Thymus (tissue), 11 donors: ENCODE measurements around the gene KDM8. TPM values are rescaled to one million over a fixed set of nuclear protein-coding genes. Genes with fewer than 3 reads are reported as not detected.
"Not testable (repeated sequence)": the region's sequence is repeated elsewhere in the genome, so short reads cannot be mapped to it uniquely, and the experiment has no call there.

Source experiments
- DNase-seq, 9 donors: peaks; one replicate each; pipeline ENCODE4 v3.0.0-alpha.2; 2013; ENCODE audit warnings: low spot score in 9 of 9, low read depth in 6 of 9, missing footprints in 1 of 9
- H3K27ac ChIP-seq, 2 donors: one replicate each; pipeline ENCODE4 v1.5.1; 2013; ENCODE audit warnings: control low read depth in 1 of 2, low read depth in 1 of 2, low read length in 1 of 2, mild to moderate bottlenecking in 1 of 2, moderate library complexity in 1 of 2
- H3K27me3 ChIP-seq, 2 donors: one replicate each; pipeline ENCODE4 v1.5.1; 2013; ENCODE audit warnings: low read length in 1 of 2; ENCODE audit not compliant: control insufficient read depth in 2 of 2, insufficient read depth in 1 of 2
- H3K36me3 ChIP-seq, 2 donors: one replicate each; pipeline ENCODE4 v1.5.1; 2013; ENCODE audit warnings: low read length in 1 of 2, mild to moderate bottlenecking in 1 of 2, moderate library complexity in 1 of 2; ENCODE audit not compliant: control insufficient read depth in 2 of 2, insufficient read depth in 2 of 2
- H3K4me1 ChIP-seq, 2 donors: one replicate each; pipeline ENCODE4 v1.5.1; 2013; ENCODE audit warnings: low read length in 2 of 2; ENCODE audit not compliant: control insufficient read depth in 2 of 2, insufficient read depth in 2 of 2
- H3K4me3 ChIP-seq, 2 donors: one replicate each; pipeline ENCODE4 v1.5.1; 2013; ENCODE audit warnings: low read length in 2 of 2, control low read depth in 1 of 2, mild to moderate bottlenecking in 1 of 2
- H3K9me3 ChIP-seq, 2 donors: one replicate each; pipeline ENCODE4 v1.5.1; 2013; ENCODE audit warnings: low read length in 1 of 2, mild to moderate bottlenecking in 1 of 2; ENCODE audit not compliant: control insufficient read depth in 2 of 2, insufficient read depth in 1 of 2
- WGBS: extraction: QIAGEN DNeasy Blood & Tissue Kit; methylation state at CpG from one replicate; pipeline ENCODE4 v1.1.7; 2013; 5-methylcytosine and 5-hydroxymethylcytosine counted together
- polyA plus RNA-seq: library from polyadenylated mRNA; stranded (reverse); fragments of 200-250 nt; gene quantifications from one replicate; pipeline ENCODE4 v1.2.3, GENCODE V29; 2013
- total RNA-seq: library from RNA; stranded (reverse); fragments of 120-200 nt; gene quantifications from one replicate; pipeline ENCODE4 v1.2.4, GENCODE V29; 2013
- donor health status: healthy.

KDM8 gene
- total and polyA plus RNA-seq, 2 donors = 6.2 to 7.1 TPM

DNA sequence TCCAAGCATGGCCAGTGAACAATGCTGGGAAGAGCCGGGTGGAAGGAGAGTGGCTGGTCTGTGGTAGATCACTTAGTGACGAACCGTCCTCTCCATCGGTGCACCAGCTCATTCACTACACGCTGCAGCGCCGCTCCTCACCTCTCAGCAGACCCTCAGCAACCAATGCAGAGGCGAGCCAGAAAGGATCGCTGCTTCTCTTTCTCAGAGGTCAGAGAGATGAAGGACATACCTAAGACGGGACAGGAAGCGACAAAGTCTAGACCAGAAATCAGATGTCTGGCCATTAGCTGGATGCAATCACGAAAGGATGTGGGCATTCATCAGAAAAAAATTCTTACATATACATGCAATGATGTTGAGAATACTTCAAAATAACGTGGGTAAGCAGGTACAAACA, 38.3 kb downstream of the KDM8 start:
- H3K27me3 ChIP-seq = no peaks in the 10 kb centered on the region
- peaks cover 6 to 7% of the 10 kb centered on the region in 2 donors for H3K36me3 ChIP-seq
- H3K4me3 ChIP-seq = no peak overlapping the region
- H3K27ac ChIP-seq = no peak overlapping the region
- no peak for DNase-seq
- WGBS = 89% methylated on average over 13 of the region's 13 CpGs
- peaks cover 26 to 52% of the 10 kb centered on the region in 2 donors for H3K4me1 ChIP-seq
- peaks cover 0 to 1% of the 10 kb centered on the region in 2 donors for H3K9me3 ChIP-seq

DNA sequence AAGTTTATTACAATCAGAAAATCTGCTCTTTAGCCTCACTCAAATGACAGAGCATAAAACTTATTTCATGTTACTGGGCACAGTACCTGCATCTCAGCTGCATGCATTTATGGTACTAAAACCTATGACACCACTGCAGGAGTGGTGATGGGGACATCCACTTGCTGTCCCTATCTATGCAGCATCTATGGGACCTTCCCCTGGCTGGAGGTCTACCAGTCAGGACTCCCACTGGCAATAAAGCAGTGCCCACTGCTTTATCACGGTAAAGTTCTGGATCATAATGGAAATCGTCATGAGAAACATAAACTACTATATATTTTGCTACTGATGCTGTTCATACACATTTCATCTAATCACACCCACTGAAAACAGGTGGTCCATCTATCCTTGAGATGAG, 39.1 kb downstream of the KDM8 start:
- H3K9me3 ChIP-seq = peaks cover 0 to 1% of the 10 kb centered on the region in 2 donors
- WGBS = 78% methylated on average over 2 of the region's 2 CpGs
- H3K4me3 ChIP-seq = no peak overlapping the region
- H3K27ac ChIP-seq = peak overlapping the region in 1 of 2 donors; percentile 15
- peaks cover 6 to 7% of the 10 kb centered on the region in 2 donors for H3K36me3 ChIP-seq
- DNase-seq = no peak
- peaks cover 19 to 44% of the 10 kb centered on the region in 2 donors for H3K4me1 ChIP-seq
- no peaks in the 10 kb centered on the region for H3K27me3 ChIP-seq

DNA sequence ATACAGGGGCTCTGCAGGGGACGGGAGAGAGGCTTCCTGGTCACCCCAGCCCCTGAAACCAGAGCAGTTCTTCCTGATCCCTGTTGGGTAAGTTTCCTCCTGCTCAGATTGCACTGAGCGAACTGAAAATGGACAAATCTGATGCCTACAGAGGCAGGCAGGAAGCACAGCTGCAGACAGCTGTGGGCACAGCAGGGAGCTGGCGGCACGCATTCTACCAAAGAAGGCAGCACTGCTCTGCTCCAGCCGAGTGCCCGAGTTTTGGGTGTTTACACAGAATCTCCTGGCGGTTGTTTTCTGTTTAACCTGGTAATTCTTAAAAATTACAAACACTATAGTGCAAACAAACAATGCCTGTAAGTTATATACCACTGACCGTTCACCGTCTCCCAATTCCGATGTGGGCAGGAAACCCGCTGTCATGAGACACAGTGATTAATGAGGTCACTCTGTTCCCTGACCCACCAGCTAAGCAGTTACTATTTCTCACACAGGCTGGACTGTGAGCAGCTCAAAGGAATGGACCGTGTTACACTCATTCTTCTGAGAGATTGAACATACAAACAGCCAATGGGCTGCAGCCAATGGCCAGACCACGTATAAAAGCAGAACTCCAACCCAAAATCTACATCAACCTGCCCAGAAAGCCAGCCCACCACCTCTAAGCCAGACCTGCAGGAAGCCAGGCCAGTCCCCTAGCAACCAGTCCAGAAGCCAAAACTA, 39.7 kb downstream of the KDM8 start:
- 10% methylated on average over 13 of the region's 13 CpGs for WGBS
- peak in 4 of 9 donors; percentile 48 to 72 (median 58) for DNase-seq
- Histone ChIP-seq H3K4me3 (no peak overlapping the region), H3K4me1 (peaks cover 13 to 38% of the 10 kb centered on the region in 2 donors), H3K36me3 (peaks cover 5 to 6% of the 10 kb centered on the region in 2 donors), H3K27ac (peak overlapping the region in 1 of 2 donors; percentile 45), H3K27me3 (no peaks in the 10 kb centered on the region), H3K9me3 (peaks cover 0 to 1% of the 10 kb centered on the region in 2 donors)

DNA sequence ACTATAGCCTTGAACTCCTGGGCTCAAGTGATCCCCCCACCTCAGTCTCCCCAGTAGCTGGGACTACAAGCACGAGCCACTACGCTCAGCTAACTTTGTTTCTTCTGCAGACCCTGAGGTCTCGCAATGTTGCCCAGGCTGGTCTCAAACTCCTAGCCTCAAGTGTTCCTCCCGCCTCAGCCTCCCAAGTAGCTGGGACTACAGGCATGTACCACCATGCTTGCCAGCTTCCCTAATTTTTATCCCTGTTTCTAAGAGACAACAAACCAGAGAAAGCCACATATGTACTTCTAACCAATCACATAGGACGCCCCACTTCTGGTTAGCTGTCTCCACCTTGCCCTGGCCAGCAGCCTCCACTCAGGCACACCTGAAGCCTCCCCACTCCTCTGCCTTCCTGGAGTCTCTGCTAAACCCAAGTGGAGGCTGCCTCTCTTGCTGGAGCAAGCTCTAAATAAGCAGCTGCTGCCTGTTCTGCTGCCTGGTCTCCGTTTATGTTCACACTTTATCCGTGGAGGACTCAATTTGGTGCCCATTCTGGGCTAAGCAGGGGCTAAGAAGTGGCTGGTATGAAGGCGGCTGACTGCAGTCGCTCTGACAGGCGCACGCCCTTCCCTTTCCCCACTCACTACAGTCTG, 40.5 kb downstream of the KDM8 start:
- Histone ChIP-seq H3K4me1 (peaks cover 9 to 32% of the 10 kb centered on the region in 2 donors), H3K4me3 (no peak overlapping the region), H3K27ac (peak overlapping the region in 1 of 2 donors; percentile 46), H3K36me3 (peaks cover 6% of the 10 kb centered on the region in 2 donors), H3K27me3 (no peaks in the 10 kb centered on the region), H3K9me3 (peaks cover 0 to 1% of the 10 kb centered on the region in 2 donors)
- DNase-seq = no peak
- WGBS = 98% methylated on average over 11 of the region's 11 CpGs

DNA sequence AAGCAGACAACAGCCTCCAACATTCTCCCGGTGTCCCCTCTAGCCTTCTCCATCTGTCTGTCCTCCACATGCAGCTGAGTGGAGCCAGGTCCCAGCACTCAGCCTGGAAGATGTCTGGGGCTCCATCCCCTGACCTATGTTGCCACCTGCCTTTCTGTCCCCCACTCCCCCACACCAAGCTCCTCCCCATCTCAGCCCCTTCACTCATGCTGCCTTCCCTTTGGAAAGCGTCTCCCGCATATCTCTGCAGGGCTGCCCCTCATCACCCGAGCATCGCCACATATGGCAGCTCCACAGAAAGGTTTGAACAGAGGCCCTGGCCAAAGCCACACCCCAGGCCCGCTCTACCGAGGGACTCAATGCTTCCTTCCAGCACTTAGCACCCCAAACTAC, 41.0 kb downstream of the KDM8 start:
- 98% methylated on average over 7 of the region's 7 CpGs for WGBS
- DNase-seq = no peak
- no peak overlapping the region for H3K27ac ChIP-seq

DNA sequence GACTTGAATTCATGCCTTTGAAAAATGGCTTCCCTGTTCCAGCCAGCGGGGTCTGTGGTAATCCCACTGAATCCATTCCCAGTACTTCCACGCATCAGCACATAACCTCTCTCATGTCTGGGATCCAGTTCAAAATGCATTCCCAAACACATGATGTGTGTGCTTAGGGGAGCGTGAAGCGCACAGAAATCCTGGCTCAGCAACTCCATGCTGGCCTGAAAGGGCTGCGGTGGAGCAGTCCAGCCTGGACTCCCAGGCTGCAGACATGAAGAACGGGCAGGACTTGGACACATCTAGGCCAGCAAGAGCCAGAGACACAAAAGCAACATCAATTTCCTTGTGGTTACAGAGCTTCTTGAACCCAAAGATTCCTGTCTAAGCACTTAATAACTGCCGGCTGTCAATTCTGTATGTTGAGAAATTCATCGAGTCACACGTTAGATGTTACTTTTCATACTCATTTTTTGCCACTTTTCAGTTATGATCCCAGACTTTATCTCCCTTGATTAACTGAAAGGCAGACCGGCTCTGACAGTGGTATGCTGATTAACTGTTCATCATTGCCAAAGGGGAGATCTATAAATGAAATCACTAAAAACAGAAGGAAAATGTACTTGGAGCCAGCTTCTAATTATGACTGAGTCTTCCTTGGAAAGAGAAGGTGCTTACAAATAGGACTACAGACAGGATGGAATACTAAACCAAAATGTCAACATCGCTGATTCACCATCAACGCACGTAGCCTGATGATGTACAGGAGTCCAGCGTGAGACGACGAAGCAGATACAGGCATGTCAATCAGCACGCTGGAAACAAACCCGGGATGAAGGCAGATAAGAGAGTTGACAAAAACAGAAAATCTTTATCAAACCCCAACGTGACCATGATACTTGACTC, 42.2 kb downstream of the KDM8 start:
- H3K4me3 ChIP-seq = no peak overlapping the region
- WGBS = 92% methylated on average over 19 of the region's 19 CpGs
- H3K36me3 ChIP-seq = peaks cover 3 to 6% of the 10 kb centered on the region in 2 donors
- no peaks in the 10 kb centered on the region for H3K27me3 ChIP-seq
- DNase-seq = no peak
- peak overlapping the region in 1 of 2 donors; percentile 46 for H3K27ac ChIP-seq
- no peaks in the 10 kb centered on the region for H3K9me3 ChIP-seq
- peaks cover 9 to 32% of the 10 kb centered on the region in 2 donors for H3K4me1 ChIP-seq

More for the DNA sequence above, 41.0 kb downstream of the KDM8 start:
- Histone ChIP-seq H3K4me1 (peaks cover 9 to 32% of the 10 kb centered on the region in 2 donors), H3K4me3 (no peak overlapping the region), H3K9me3 (peaks cover 0 to 1% of the 10 kb centered on the region in 2 donors), H3K27me3 (no peaks in the 10 kb centered on the region), H3K36me3 (peaks cover 6% of the 10 kb centered on the region in 2 donors)

DNA sequence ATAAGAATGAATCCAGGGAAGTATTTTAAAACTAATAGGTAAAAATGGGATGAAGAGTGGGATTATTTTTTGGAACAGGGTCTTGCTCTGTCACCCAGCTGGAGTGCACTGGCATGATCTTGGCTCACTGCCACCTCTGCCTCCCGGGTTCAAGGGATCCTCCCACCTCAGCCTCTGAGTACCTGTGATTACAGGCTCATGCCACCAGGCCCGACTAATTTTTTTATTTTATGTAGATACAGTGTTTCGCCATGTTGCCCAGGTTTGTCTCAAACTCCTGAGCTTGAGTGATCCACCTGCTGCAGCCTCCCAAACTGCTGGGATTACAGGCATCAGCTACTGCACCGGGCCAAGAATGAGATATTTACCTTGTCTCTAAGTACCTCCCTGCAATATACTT, 43.1 kb downstream of the KDM8 start:
- 93% methylated on average over 4 of the region's 4 CpGs for WGBS
- no peaks in the 10 kb centered on the region for H3K27me3 ChIP-seq
- no peaks in the 10 kb centered on the region for H3K9me3 ChIP-seq
- peaks cover under 1 to 3% of the 10 kb centered on the region in 2 donors for H3K36me3 ChIP-seq
- H3K4me1 ChIP-seq = peaks cover 9 to 32% of the 10 kb centered on the region in 2 donors
- no peak for DNase-seq
- H3K4me3 ChIP-seq = no peak overlapping the region
- H3K27ac ChIP-seq = no peak overlapping the region

DNA sequence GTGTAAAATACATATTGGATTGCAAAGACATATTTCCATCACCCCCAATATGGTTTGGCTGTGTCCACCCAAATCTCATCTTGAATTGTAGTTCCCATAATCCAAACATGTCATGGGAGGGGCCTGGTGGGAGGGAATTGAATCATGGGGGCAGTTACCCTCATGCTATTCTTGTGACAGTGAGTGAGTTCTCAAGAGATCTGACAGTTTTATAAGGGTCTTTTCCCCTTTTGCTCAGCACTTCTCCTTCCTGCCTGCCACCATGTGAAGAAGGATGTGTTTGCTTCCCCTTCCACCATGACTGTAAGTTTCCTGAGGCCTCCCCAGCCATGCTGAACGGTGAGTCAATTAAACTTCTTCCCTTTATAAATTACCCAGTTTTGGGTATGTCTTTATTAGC, 43.8 kb downstream of the KDM8 start:
- DNase-seq = not testable (repeated sequence)
- WGBS = 40% methylated on average over 1 of the region's 1 CpG
- H3K4me1 ChIP-seq = peaks cover 9 to 35% of the 10 kb centered on the region in 2 donors

More for the DNA sequence above, 43.8 kb downstream of the KDM8 start:
- not testable (repeated sequence) for H3K27ac ChIP-seq, H3K4me3 ChIP-seq, H3K27me3 ChIP-seq, H3K36me3 ChIP-seq, H3K9me3 ChIP-seq
